GM18505 (cell line): ENCODE results near the gene GLRA1.
"Not testable (repeated sequence)": the region's sequence is repeated elsewhere in the genome, so short reads cannot be mapped to it uniquely, and the experiment has no call there.

ENCODE experiments used
- ATAC-seq: cut with Tn5 transposase; IDR thresholded peaks from one replicate; pipeline ENCODE4 v1.9.1; 2021; ENCODE audit not compliant: unreplicated experiment
- POLR2A ChIP-seq: IDR thresholded peaks from 4 replicates; pipeline ENCODE4 v1.6.1; 2011; ENCODE audit warnings: borderline replicate concordance; ENCODE audit not compliant: insufficient read depth, insufficient read length; ENCODE audit errors: extremely low read depth

GLRA1 gene

GRCh38 chr5:151889614-151890013, 35.0 kb downstream of the GLRA1 start:
- no peak for TF ChIP-seq POLR2A
- no peak for ATAC-seq

GRCh38 chr5:151886546-151887275, 37.9 kb downstream of the GLRA1 start:
- no peak for ATAC-seq
- TF ChIP-seq POLR2A: no peak

GRCh38 chr5:151885138-151885908, 39.3 kb downstream of the GLRA1 start:
- TF ChIP-seq POLR2A: no peak
- ATAC-seq: no peak

- ATAC-seq: no peak
- no peak for TF ChIP-seq POLR2A
Measured at GRCh38 chr5:151881621-151882225, 42.9 kb downstream of the GLRA1 start.

- ATAC-seq: no peak
- TF ChIP-seq POLR2A: no peak
Measured at GRCh38 chr5:151880324-151880723, 44.3 kb downstream of the GLRA1 start.

GRCh38 chr5:151873701-151874100, 51.0 kb downstream of the GLRA1 start:
- no peak for TF ChIP-seq POLR2A
- ATAC-seq: no peak

GRCh38 chr5:151872701-151873100, 52.0 kb downstream of the GLRA1 start:
- ATAC-seq: no peak
- no peak for TF ChIP-seq POLR2A

GRCh38 chr5:151870820-151871219, 53.8 kb downstream of the GLRA1 start:
- no peak for TF ChIP-seq POLR2A
- ATAC-seq: no peak

- ATAC-seq: no peak
- TF ChIP-seq POLR2A: no peak
Measured at GRCh38 chr5:151870271-151870670, 54.4 kb downstream of the GLRA1 start.

GRCh38 chr5:151869843-151870242, 54.8 kb downstream of the GLRA1 start:
- ATAC-seq: no peak
- TF ChIP-seq POLR2A: no peak

GRCh38 chr5:151868451-151868850, 56.2 kb downstream of the GLRA1 start:
- ATAC-seq: no peak
- no peak for TF ChIP-seq POLR2A

- no peak for ATAC-seq
Measured at GRCh38 chr5:151864061-151864748, 60.4 kb downstream of the GLRA1 start.

GRCh38 chr5:151863566-151863965, 61.1 kb downstream of the GLRA1 start:
- TF ChIP-seq POLR2A: no peak
- no peak for ATAC-seq

More at GRCh38 chr5:151864061-151864748, 60.4 kb downstream of the GLRA1 start:
- no peak for TF ChIP-seq POLR2A

- TF ChIP-seq POLR2A: no peak
- peak; percentile 84 for ATAC-seq
Measured at GRCh38 chr5:151862811-151863472, 61.7 kb downstream of the GLRA1 start.

GRCh38 chr5:151860867-151861266, 63.8 kb downstream of the GLRA1 start:
- not testable (repeated sequence) for ATAC-seq
